SKM-1 (cell line): ENCODE data around the gene FOXO1.

Experiments
- DNase-seq: peaks from one replicate; lab custom pipeline; 2025; ENCODE audit not compliant: unreplicated experiment; lab: John Stamatoyannopoulos, UW

Gene FOXO1

DNA sequence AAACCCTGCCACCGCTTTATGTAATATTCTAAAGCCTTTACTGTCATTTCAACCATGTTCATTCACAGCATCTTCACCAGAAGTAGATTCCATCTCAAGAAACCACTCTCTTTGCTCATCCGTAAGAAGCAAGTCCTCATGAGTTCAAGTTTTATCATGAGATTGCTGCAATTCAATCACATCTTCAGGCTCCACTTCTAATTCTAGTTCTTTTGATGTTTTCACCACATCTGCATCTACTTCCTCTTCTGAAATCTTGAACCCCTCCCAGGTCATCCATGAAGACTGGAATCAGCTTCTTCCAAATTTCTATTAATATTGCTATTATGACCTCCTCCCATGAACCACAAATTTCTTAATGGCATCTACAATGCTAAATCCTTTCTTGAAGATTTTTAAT, 83.9 kb downstream of the FOXO1 start:
- no peak for DNase-seq

DNA sequence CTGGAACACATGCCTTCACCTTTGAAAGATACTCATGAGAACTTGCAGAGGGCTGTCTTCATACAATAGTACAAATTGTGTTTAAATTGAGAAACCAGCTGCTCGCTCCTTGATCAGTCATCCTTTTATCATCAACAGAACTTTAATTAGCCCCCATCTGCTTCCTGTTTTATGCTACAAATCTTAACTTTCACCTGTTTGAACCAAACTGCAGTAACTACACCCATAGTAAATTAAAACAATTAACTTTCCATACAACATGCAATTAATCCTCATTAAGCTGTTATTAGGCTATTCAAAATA, 85.2 kb downstream of the FOXO1 start:
- no peak for DNase-seq

DNA sequence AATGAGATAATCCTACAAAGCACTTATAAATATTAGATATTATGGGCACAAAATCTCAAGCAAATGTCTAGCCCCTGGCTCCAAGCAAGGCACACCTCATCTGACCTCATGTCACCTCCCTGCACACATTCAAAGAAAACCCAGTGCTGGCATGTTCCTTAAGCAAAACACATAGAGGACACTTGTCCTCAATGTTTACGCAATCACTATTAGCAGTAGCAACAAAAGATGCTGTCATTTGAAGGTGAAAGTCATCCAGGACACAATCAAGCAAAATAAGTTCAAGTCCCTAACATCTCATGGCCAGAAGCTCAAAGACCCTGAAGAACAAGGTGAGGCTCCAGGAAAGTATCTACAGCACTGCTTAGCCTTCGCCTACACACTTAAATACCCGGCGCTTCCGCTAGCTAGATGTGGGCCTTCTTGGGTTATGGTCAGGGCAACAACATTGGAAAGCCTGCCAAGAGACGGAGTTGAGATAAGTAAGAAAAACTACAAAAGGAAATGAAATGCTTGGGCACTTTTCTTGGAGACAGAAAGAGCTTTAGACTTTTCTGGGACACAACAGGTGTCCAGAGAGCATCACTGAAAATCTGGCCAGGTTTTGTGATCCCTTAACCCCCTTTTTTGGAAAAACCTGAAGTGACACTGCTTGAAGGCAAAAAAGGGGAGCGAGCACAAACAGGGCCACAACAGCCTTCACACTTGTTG, 85.7 kb downstream of the FOXO1 start:
- no peak for DNase-seq

- no peak for DNase-seq
Measured at GRCh38 chr13:40579535-40579934, 86.9 kb downstream of the FOXO1 start.

DNA sequence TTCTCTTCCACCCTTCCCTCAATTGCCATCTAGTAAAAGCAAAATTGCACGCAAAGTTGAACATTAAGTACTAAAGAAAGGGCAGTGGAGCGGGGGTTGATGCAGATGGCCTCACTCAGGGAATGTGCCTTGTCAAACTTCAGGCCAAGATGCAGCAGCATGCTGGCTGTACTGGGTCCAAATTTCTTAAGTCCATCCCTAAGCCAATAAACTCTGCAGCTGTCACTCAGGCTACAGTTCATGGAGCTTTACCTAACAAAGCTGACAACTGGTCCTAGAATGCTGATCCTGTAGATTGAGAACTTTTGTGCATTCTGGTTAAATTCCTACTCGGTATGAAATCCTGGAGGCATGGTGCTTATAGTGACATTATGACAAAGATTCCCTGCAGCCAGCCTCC, 88.4 kb downstream of the FOXO1 start:
- DNase-seq, result no peak

GRCh38 chr13:40576369-40576768, 90.1 kb downstream of the FOXO1 start:
- DNase-seq, result no peak

DNA sequence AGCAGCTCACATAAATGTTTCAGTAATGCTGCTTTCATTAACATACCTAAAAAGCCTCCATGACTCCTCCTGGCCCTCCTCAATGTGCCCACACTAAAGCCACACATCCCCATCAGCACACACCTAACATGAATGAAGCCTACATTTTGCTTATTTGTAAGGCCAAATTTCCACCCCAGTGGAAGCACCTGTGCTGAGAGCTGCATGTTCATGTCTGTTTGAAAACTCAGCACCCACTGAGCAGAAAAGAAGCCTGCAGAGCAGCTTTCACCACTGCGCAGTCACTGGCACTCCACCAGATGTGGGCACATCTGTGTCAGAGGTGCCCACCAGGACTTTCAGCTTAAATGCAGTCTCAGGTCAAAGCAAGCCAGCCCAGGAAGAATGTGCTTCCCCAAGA, 93.5 kb downstream of the FOXO1 start:
- no peak for DNase-seq

DNA sequence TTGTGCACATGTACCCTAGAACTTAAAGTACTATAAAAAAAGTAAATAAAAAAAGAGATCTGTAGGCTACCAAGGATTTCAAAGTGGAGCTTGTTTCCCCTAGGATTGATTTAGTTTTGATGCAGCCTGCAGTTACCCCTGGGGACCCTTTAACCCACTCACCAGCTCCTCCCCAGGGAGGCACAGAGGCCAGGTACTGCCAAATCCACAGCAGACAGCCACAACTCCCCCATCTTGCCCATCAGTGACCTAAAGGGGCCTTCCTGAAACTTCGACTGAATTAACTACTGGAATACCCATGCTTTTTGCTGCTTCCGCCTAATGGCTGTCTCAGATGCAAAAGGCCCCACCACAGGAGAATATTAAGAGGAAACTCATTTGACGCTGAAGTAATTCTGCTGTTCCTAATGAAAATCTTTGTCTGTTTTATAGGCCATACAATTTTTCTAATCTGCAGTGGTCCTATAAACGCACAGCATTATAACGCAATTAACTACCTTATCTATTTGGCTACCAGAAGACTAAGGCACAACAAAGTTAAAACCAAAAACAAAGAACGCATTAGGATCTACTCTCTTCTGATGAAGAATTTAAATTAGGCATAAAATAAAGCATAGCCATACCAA, 95.0 kb downstream of the FOXO1 start:
- no peak for DNase-seq

DNA sequence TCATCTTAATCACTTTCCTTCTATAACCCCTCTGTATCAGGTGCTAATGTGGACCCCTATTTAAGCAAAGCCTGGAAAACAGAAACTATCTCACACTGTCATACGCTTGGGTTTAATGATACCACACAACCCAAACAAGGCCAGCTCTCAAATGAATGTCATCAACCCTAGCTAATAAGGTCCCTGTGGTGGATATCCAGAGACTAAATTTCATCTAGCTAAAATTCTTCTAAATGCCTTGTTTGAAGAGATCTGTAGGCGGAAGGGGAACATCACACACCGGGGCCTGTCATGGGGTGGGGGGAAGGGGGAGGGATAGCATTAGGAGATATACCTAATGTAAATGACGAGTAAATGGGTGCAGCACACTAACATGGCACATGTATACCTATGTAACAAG, 95.5 kb downstream of the FOXO1 start:
- DNase-seq, result no peak

- DNase-seq, result no peak
Measured at GRCh38 chr13:40569024-40569350, 97.5 kb downstream of the FOXO1 start.

DNA sequence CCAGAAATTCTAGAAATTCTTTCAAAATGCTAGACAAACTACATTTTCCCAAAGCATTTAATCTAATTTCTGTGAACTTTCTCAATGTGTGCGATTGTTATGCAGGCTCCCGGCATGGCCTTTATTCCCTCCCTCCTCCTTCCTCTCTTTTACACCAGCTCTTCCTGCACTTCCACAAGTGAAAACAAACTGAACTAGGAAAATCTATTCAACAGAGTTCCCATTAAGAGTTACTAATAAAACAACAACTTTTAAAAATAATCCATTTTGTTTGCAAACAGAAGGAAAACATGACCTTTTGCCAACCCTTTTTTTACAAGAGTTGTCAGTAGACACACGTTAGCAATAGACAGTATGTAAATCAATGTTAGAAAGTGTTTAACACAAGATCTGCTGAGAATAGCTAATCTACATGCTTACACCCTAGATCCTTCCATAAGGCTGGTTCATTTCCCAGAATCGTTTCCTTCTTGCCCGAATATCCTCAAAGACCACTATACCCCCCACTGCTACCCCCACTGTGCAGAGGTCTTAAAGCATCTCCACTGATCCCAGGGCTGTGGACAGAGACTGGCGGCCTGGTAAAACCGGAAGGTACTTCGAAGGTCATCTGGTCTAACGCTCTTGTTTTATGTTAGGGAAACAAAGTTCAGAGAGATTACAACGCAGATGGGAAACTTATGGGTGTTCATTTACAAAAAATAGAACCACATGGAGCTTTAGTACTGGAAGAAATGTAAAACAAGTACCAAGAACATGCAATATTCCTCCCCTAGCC, 98.0 kb downstream of the FOXO1 start:
- no peak for DNase-seq

DNA sequence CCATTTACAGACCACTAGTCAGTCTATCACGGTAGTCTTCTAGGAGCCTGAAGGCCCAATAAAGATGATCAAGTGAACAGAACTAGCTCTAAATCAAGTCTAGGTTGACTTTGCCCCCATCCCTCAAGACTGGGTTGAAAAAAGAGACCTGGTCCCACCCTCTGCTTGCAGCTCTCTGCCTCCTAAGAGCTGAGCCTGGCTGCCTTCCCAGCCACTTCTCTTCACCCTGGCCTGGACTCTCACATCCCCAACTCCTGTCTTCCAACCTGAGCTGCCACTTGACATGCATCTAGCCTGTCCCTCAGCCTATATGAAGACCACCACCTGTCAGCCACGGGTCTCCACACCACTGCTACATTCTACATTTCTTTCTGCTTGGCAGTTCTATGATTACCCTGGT, 99.6 kb downstream of the FOXO1 start:
- DNase-seq, result no peak

DNA sequence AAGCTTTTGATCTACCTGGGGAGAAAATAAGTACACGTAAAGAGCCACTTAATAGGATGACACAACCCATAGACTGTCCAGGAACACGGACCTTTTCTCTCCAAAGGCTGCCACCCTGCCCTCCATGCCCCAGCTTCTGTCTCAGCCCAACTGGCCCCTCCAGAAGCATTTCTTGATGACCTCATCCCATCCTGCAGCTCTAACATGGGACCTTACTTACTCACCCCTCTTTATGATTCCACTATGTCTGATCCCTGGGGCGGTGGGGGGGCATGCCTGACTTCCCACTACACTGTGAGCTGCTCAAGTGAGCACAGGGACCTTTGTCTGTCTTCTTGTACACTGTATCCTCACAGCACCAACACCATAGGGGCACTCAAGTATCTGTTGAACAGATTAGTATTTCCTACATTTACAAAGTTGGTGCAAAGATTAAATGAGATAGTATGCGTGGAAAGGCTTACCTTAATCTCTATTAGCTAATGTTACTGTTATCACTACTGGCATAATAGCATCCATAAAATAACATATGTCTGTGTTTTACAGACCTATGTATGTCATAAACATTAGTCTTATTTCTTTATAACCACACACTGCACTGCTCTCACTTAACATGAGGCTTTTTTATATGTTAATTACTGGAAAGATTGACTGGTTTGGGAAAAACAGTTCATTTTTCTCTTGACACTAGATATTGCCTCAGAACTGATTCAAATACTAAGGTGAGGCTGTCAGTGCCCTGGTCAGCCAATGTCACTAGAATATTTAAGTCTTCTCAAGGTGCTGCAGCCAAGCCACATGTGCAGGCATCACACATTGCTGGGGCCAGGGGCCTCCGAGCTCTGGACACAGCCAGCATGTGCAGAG, 100.9 kb downstream of the FOXO1 start:
- no peak for DNase-seq

DNA sequence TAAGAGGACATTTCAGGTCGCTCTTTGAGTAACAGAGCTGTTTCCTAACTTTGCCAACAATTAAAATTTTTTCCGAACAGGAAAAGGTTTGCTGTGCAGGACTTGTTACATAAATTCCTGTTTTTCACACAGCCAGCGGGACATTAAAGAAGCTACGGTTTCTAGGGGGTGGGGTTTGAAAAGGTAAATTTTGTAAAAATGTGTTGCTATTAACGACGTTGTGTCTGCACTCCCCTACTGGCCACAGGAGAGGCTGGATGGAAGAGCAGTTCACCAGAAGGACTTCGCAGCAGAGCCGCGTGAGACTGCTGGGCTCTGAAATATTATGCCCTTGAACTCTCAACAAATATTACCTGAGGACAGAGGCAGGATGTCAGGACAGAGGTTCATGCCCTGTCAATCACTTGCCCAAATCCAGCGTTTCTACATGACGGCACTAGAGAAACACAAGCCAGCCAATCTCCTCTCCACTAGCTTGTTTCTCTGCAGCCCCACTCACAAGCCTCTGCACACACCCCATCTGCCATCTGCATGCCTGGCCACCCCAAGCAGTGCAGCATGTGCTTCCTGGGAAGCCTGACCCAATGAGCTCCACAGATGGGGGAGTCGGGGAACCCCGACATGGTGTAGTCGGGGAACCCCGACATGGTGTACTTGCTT, 102.0 kb downstream of the FOXO1 start:
- no peak for DNase-seq

DNA sequence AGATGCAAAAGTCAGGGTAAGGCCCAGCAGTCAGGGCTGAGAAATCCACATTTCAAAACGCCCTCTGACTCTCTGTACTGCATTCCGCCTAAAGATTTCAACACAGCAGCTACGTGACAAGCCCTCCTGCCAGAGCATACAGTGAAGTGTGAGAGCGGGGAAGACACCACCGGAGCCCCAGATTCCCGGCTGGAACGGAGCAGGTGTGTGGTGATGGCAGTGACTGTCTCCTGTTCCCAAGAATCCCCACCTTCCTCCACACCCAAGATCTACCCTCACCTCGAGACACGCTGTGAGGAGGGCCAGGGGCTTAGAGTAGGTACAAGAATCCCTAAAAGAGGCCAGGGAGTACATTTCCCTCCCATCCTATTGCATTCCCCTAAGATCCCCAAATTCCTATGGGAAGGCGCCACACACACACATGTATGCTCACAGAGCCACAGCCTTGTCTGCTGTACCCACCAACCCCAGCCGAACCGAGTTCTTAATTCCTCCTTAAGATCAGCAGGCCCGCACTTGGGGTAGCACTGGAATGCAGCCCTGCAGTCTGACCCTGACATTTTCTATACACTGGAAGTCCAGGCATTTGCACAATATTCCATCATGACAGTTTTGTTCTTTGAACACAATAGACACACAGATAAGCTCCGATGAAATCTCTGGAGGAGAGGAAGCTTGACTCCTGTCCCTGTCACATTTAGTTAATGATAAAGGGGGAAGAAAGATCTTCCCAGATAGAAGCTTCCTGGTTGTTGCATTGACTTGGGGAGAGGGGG, 102.9 kb downstream of the FOXO1 start:
- no peak for DNase-seq

DNA sequence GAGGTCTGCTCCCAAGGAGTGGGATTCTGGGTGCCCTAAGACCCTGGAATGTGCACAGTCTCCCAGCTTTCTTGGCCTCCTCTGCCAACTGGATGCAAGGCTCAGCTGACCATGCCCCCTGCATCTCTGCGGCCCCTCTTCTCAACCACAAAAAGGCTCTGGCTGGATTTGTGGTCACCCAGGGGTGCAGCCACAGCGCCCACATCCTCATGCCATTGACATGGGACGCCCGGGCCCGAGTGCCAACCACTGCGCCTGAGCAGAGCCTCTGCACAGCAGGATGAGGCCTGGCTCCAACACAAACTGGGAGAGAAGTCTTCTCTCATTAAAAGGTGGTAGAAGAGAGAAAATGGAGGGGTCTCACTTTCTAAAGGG, 103.5 kb downstream of the FOXO1 start:
- no peak for DNase-seq

DNA sequence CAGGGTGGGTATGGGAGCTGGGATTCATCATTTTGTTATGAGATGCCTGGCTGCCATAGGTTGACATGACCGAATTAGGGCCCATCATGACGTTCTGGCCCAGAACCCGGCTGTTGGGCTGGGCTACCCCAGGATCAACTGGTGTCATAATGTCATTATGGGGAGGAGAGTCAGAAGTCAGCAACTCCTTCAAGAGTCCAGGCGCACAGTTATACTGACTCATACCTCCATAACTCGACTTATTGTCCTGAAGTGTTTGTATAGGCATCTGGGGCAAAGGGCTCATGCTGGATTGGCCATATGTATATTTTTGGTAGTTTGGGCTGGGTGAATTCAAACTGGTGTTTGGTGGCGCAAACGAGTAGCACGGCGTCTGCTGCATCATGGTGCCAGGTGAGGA, 106.5 kb downstream of the FOXO1 start:
- no peak for DNase-seq

DNA sequence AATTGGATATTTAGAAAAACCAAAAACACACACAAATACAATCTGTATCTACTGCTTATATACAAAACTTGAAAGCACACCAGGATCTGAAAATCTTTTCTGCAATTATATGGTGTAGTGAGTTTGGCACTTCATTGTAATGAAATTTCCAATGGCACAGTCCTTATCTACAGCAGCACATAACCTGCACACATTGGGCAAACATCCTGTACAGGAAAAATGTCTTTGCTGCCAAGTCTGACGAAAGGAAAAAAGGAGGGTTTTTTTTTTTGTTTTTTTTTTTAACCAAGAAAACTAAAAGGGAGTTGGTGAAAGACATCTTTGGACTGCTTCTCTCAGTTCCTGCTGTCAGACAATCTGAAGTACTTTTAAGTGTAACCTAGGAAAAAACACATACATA, 107.8 kb downstream of the FOXO1 start:
- no peak for DNase-seq

DNA sequence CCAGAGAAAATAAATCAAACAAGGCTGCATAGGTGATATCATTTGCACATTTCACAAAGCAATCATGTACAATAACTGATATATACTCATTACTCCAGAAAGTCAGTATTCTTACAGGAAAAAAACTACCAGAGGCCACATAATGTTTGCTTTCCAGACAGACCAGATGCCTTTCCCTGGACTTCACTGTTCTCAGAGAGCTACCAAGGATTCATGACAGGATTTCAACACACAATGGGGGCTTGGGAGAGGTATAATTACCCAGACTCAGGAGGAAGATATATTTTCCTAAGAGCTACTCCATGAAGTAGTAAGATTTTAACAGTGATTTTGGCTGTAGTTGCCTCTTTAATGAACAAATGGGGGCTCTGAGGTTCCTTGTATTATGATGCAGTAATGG, 110.0 kb downstream of the FOXO1 start:
- DNase-seq, result no peak

- no peak for DNase-seq
Measured at GRCh38 chr13:40553356-40553755, 113.1 kb downstream of the FOXO1 start.
